ENCODE data around the gene INSIG2. TPM values are rescaled to one million over a fixed set of nuclear protein-coding genes. Genes with fewer than 3 reads are reported as not detected.

The INSIG2 gene
- total RNA-seq, 3 donors from 2014 or later (not counting 1 experiment from before 2014, with no cell fraction given), result 9.5 to 20.5 (median 13.9) TPM

GRCh38 chr2:118086024-118086633 is 2.1 kb upstream of the INSIG2 start:
- Histone ChIP-seq H3K27me3 (ENCODE audit: control insufficient read depth, insufficient read depth, low read length) (peaks cover 4% of the 10 kb centered on the region), H3K9me3 (ENCODE audit: control insufficient read depth, insufficient read depth, low read length) (no peaks in the 10 kb centered on the region), H3K4me3 (ENCODE audit: low read length) (no peak overlapping the region), H3K36me3 (ENCODE audit: control insufficient read depth, insufficient read depth, low read length) (no peaks in the 10 kb centered on the region), H3K4me1 (ENCODE audit: control insufficient read depth, insufficient read depth, low read length) (peaks cover 7% of the 10 kb centered on the region), H3K27ac (ENCODE audit: low read length) (no peak overlapping the region)
- DNase-seq (no peak), ATAC-seq (no peak)
- H3K9me3 Mint-ChIP-seq, result no peaks in the 10 kb centered on the region
- H3K27ac Mint-ChIP-seq, result no peak overlapping the region
- H3K36me3 Mint-ChIP-seq, result no peaks in the 10 kb centered on the region
- no peak overlapping the region for H3K4me3 Mint-ChIP-seq
- 93% methylated on average over 3 of the region's 3 CpGs for WGBS (ENCODE audit: insufficient coverage)
- intact Hi-C loops (cut with micrococcal nuclease), result loop anchor here (5.0 to 10.0 kb wide), 2 partner anchors 101 to 271 kb away; partner anchors contain the start of gene DDX18
- peaks cover 0 to 15% of the 10 kb centered on the region in 2 donors for H3K4me1 Mint-ChIP-seq
- peaks cover 12 to 16% of the 10 kb centered on the region in 2 donors for H3K27me3 Mint-ChIP-seq (ENCODE audit: low read depth in 2 of 2)
- TF ChIP-seq CTCF (IDR thresholded peaks at IDR 0.05), result no peak

DNA sequence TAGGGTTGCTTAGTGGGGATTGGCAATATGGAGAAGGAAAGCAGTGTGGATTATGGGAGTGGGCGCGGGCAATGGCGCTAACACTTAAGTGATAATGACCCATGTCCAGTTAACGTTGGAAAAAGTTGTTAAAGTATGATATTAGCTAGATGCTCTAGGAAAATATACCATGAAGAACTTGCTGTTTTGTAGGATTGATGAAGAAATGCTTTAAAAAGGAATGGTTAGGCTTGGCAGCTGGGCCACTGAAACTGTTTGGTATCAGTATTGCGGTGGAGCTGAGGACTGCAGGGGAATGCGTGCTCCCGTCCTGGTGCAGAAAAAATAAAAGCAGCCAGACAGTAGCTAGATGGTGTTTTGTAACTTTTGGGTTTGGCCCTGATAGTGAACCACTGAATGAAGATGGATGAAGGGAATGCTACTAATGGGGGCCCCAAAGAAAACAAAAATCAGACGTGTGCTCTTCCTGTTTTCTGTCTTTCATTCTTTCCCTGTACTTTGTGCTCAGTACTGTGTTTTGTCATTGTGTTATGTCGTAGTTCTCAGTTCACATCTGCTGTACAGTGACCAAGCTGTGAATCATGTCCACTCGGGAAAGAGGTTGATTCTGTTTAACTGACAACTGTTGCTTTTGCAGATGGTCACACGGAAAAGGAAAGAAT is 999 bp downstream of the INSIG2 start:
- DNase-seq, result peak in 1 of 2 donors; percentile 61
- Histone ChIP-seq H3K36me3 (ENCODE audit: control insufficient read depth, insufficient read depth, low read length) (no peaks in the 10 kb centered on the region), H3K27me3 (ENCODE audit: control insufficient read depth, insufficient read depth, low read length) (no peaks in the 10 kb centered on the region), H3K4me3 (ENCODE audit: low read length) (peak overlapping the region; percentile 82), H3K27ac (ENCODE audit: low read length) (peak overlapping the region; percentile 81), H3K9me3 (ENCODE audit: control insufficient read depth, insufficient read depth, low read length) (no peaks in the 10 kb centered on the region), H3K4me1 (ENCODE audit: control insufficient read depth, insufficient read depth, low read length) (peaks cover 7% of the 10 kb centered on the region)
- no peak for ATAC-seq
- Mint-ChIP-seq H3K36me3 (no peaks in the 10 kb centered on the region), H3K27ac (peak overlapping the region in 1 of 2 donors; percentile 93), H3K4me1 (peaks cover 4 to 24% of the 10 kb centered on the region in 2 donors), H3K4me3 (peak overlapping the region; percentile 86), H3K9me3 (no peaks in the 10 kb centered on the region), H3K27me3 (ENCODE audit: low read depth in 2 of 2) (peaks cover 2 to 6% of the 10 kb centered on the region in 2 donors)
- 5% methylated on average over 11 of the region's 11 CpGs for WGBS (ENCODE audit: insufficient coverage)
- TF ChIP-seq CTCF (IDR thresholded peaks at IDR 0.05), result no peak
- intact Hi-C loops (cut with micrococcal nuclease), result loop anchor here (2.0 to 10.0 kb wide), 3 partner anchors 74 to 274 kb away; partner anchors contain the start of genes CCDC93 and DDX18

DNA sequence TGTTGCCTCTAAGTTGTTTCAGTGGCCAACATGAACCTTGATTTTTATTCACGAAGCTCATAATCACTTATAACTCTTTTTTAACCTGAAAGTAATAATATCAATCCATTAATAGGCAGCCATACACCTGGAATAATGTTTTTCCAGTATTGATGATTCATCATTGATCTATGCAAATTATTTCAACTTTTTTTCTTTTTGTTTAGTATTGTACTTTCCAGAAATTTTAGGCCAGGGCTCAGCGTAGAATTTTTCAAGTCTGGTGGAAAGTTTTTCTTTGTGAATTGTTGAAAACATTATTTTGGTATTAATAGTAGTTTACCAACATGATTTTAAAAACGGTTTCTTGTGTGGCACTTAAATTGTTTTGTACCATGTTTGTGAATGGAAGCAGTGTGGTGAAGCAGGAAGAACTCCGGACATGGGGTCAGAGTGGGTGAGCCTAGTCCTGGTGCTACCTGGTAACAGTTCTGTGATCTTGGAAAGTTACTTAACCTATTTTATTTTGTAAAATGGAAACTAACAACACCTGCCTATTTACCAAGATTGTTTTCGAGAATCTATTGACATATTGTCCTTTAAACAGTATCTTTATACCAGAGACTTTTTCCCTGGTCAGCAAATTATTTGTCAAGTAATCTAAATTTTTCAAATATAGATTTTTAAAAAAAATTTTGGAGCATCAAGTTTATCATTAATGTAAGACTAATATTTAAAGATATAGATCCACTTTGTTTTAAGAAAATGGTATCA is 2.3 kb downstream of the INSIG2 start:
- Histone ChIP-seq H3K4me1 (ENCODE audit: control insufficient read depth, insufficient read depth, low read length) (peaks cover 7% of the 10 kb centered on the region), H3K4me3 (ENCODE audit: low read length) (no peak overlapping the region), H3K36me3 (ENCODE audit: control insufficient read depth, insufficient read depth, low read length) (no peaks in the 10 kb centered on the region), H3K27me3 (ENCODE audit: control insufficient read depth, insufficient read depth, low read length) (no peaks in the 10 kb centered on the region), H3K27ac (ENCODE audit: low read length) (no peak overlapping the region), H3K9me3 (ENCODE audit: control insufficient read depth, insufficient read depth, low read length) (no peaks in the 10 kb centered on the region)
- DNase-seq (no peak), ATAC-seq (no peak)
- no peak overlapping the region for H3K27ac Mint-ChIP-seq
- WGBS (ENCODE audit: insufficient coverage), result 78% methylated on average over 5 of the region's 5 CpGs
- H3K36me3 Mint-ChIP-seq, result no peaks in the 10 kb centered on the region
- H3K27me3 Mint-ChIP-seq (ENCODE audit: low read depth in 2 of 2), result no peaks in the 10 kb centered on the region
- H3K4me1 Mint-ChIP-seq, result peaks cover 7 to 33% of the 10 kb centered on the region in 2 donors
- TF ChIP-seq CTCF (IDR thresholded peaks at IDR 0.05), result no peak
- H3K9me3 Mint-ChIP-seq, result no peaks in the 10 kb centered on the region
- no peak overlapping the region for H3K4me3 Mint-ChIP-seq
- intact Hi-C loops (cut with micrococcal nuclease), result no loop called here
